Esophagus muscularis mucosa (tissue), 4 donors: ENCODE data around the gene CCDC106.

Experiments used
- EP300 ChIP-seq: sonication (generic); formaldehyde crosslinking; IDR thresholded peaks from one replicate; pipeline ENCODE4 v1.6.1; 2017; ENCODE audit warnings: antibody characterized with exemption
- POLR2AphosphoS5 ChIP-seq, 2 donors: sonication (generic); formaldehyde crosslinking; IDR thresholded peaks; one replicate each; pipeline ENCODE4 v1.6.1; 2017; ENCODE audit warnings: antibody characterized with exemption in 2 of 2
- TF ChIP-seq, protein P1 (sequence below), 3 experiments: fragments of 200-600 bp in 2 of 3; fragments of 450-650 bp in 1 of 3; sonication (generic) in 2 of 3; IDR thresholded peaks; one replicate each; pipeline ENCODE4 v1.5.1; 2017 to 2019; ENCODE audit warnings: antibody characterized with exemption in 3 of 3, mild to moderate bottlenecking in 2 of 3, moderate library complexity in 1 of 3

DNA sequence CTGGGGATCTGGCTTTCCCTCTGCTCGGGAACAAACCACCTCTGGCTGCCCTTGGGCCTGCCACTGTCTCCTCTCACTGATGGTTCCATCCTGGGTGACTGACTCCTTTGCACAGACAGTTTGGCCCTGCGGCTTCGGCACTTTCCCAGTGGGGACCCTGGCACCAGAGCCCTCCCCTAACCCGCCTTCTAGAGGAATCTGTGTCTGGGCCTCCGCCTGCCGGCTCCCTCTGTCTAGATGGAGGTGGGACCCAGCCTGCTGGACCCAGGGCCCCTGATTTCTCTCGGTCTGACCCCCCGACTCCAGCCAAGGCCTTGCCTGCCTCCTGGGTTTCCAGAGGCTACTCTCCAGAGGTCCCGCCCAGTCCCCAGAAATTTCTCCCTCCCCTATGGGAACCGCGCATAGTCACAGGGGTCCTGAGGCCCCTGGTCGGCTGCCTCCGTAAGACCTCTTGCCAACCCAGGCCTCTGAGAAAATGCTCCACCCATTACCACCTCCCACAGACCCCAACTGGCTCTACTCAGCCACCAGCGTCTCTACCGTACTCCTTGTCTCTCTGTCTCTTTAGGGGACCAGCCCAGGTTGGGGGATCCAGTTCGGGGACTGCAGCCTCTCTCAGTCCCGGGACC, 2.7 kb downstream of the CCDC106 start:
- TF ChIP-seq, protein P1, sequence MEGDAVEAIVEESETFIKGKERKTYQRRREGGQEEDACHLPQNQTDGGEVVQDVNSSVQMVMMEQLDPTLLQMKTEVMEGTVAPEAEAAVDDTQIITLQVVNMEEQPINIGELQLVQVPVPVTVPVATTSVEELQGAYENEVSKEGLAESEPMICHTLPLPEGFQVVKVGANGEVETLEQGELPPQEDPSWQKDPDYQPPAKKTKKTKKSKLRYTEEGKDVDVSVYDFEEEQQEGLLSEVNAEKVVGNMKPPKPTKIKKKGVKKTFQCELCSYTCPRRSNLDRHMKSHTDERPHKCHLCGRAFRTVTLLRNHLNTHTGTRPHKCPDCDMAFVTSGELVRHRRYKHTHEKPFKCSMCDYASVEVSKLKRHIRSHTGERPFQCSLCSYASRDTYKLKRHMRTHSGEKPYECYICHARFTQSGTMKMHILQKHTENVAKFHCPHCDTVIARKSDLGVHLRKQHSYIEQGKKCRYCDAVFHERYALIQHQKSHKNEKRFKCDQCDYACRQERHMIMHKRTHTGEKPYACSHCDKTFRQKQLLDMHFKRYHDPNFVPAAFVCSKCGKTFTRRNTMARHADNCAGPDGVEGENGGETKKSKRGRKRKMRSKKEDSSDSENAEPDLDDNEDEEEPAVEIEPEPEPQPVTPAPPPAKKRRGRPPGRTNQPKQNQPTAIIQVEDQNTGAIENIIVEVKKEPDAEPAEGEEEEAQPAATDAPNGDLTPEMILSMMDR (IDR thresholded peaks at IDR 0.05), result no peak
- TF ChIP-seq POLR2AphosphoS5 (IDR thresholded peaks at IDR 0.05) (no peak), EP300 (no peak)
